BE2C (cell line): ENCODE data around the gene ABTB2.

Source experiments
- DNase-seq: peaks from one replicate; pipeline ENCODE4 v3.0.0-alpha.2; 2020
- H3K27me3 ChIP-seq: fragments of 250-450 bp; sonication (Bioruptor Pico); 2 replicates; pipeline ENCODE4 v1.5.1; 2020; ENCODE audit warnings: mild to moderate bottlenecking
- H3K36me3 ChIP-seq: fragments of 250-450 bp; sonication (Bioruptor Pico); 2 replicates; pipeline ENCODE4 v1.5.1; 2020; ENCODE audit warnings: mild to moderate bottlenecking
- H3K4me1 ChIP-seq: fragments of 250-450 bp; sonication (Bioruptor Pico); 2 replicates; pipeline ENCODE4 v1.5.1; 2020
- H3K4me3 ChIP-seq: 2 replicates; pipeline ENCODE4 v1.5.1; 2011; ENCODE audit warnings: low read depth, low read length
- H3K9me3 ChIP-seq: fragments of 250-450 bp; sonication (Bioruptor Pico); 2 replicates; pipeline ENCODE4 v1.5.1; 2020
- TF ChIP-seq, protein P1 (sequence below): IDR thresholded peaks from 2 replicates; pipeline ENCODE4 v1.5.1; 2012; ENCODE audit warnings: mild to moderate bottlenecking, low read depth, low read length

Gene ABTB2

GRCh38 chr11:34165121-34165520, 192.7 kb downstream of the ABTB2 start:
- DNase-seq, result no peak
- Histone ChIP-seq H3K4me3 (no peak overlapping the region), H3K27me3 (no peaks in the 10 kb centered on the region), H3K9me3 (no peaks in the 10 kb centered on the region), H3K36me3 (no peaks in the 10 kb centered on the region), H3K4me1 (peaks cover under 1% of the 10 kb centered on the region)
- TF ChIP-seq, protein P1, sequence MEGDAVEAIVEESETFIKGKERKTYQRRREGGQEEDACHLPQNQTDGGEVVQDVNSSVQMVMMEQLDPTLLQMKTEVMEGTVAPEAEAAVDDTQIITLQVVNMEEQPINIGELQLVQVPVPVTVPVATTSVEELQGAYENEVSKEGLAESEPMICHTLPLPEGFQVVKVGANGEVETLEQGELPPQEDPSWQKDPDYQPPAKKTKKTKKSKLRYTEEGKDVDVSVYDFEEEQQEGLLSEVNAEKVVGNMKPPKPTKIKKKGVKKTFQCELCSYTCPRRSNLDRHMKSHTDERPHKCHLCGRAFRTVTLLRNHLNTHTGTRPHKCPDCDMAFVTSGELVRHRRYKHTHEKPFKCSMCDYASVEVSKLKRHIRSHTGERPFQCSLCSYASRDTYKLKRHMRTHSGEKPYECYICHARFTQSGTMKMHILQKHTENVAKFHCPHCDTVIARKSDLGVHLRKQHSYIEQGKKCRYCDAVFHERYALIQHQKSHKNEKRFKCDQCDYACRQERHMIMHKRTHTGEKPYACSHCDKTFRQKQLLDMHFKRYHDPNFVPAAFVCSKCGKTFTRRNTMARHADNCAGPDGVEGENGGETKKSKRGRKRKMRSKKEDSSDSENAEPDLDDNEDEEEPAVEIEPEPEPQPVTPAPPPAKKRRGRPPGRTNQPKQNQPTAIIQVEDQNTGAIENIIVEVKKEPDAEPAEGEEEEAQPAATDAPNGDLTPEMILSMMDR, result no peak

DNA sequence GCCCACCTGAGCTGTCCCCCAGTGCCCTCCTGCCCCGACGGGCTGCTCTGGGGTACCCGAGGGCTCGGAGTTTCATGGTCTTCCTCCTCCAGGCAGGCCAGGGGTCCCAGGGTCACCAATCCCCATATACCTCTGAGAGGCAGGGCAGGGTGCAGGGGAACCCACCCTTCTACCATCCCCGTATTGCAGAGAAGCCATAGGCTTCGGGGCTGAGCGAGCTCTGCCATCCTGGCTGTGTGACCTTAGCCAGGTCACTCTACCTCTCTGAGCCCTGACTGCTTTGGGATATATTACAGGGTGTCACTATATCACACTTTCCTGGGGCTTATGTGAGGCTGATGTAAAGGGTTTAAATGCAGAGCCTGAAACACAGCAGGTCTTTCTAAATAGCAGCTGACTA, 195.0 kb downstream of the ABTB2 start:
- no peak overlapping the region for H3K4me3 ChIP-seq
- H3K4me1 ChIP-seq, result peaks cover 8% of the 10 kb centered on the region
- no peaks in the 10 kb centered on the region for H3K9me3 ChIP-seq
- no peak for DNase-seq
- TF ChIP-seq, protein P1, result no peak
- no peaks in the 10 kb centered on the region for H3K27me3 ChIP-seq
- H3K36me3 ChIP-seq, result no peaks in the 10 kb centered on the region

DNA sequence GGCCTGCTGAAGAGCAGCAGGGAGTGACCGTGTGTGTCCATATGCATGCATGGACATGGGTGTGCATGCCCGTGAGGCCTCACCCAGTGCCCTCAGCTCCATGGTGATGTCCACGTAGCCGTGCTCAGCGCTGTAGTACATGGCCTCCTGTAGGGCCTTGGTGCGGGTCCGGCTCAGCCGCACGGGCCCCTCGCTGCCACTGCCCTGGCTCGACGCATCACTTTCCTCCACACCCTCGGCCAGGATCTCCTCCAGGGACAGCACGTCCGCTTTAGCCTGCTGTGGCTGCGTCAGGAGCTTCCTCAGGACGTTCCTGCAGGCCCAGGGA, 195.4 kb downstream of the ABTB2 start:
- Histone ChIP-seq H3K4me1 (peaks cover 8% of the 10 kb centered on the region), H3K36me3 (no peaks in the 10 kb centered on the region), H3K27me3 (no peaks in the 10 kb centered on the region), H3K9me3 (no peaks in the 10 kb centered on the region), H3K4me3 (no peak overlapping the region)
- TF ChIP-seq, protein P1, result no peak
- DNase-seq, result no peak

DNA sequence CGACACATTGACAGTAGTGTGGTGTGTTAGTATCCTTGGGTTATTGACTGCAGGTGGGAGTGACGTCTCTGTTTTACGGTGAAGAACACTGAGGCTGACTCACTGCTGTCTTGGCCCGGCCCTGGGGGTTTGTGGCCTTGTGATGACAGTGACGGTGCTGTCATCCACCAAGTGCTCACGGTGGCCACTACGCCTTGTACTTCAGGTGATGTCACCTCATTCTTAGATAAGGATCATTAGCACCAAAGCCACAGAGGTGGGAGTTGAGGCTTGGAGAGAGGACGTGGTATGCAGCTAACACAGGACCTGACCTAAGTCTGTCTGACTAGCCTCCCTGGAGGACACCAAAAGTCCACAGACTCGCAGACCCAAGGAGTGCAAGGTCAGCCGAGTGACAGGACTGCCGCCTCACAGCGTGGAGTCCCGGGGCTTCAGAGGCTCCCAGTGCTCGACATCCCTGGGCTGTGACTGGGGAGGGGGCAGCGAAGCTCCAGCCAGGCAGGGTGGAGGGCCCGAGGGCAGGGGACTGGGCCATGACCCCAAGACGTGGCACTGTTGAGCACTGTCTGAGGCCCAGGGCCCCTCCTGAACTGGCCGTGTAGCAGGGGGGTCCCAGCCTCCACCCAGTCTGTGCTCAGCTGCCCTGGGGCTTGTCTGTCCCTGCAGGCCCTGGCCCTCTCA, 195.9 kb downstream of the ABTB2 start:
- no peak for DNase-seq
- Histone ChIP-seq H3K27me3 (no peaks in the 10 kb centered on the region), H3K4me3 (no peak overlapping the region), H3K4me1 (peaks cover 8% of the 10 kb centered on the region), H3K9me3 (no peaks in the 10 kb centered on the region), H3K36me3 (no peaks in the 10 kb centered on the region)
- TF ChIP-seq, protein P1, result no peak

DNA sequence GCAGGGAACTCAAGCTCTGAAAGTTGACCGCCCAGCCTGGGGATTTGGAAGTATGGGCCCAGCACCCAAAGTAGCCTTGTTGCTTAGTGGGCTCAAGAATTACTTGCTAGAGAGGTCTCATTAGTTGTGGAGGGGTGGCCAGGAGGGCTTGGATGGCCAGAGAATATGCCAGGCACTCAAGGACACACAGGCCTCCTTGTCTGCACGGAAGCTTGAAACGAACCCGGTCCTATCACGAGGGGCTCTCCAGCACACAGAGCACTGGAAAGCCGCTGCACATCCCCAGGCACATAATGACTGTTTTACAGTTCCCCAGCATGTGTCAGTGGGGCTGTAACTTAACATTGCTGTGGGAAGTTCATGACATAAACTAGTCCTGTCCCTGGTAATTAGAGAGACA, 196.4 kb downstream of the ABTB2 start:
- Histone ChIP-seq H3K27me3 (no peaks in the 10 kb centered on the region), H3K36me3 (no peaks in the 10 kb centered on the region), H3K9me3 (no peaks in the 10 kb centered on the region), H3K4me1 (peaks cover 8% of the 10 kb centered on the region), H3K4me3 (no peak overlapping the region)
- DNase-seq, result no peak
- TF ChIP-seq, protein P1, result no peak

DNA sequence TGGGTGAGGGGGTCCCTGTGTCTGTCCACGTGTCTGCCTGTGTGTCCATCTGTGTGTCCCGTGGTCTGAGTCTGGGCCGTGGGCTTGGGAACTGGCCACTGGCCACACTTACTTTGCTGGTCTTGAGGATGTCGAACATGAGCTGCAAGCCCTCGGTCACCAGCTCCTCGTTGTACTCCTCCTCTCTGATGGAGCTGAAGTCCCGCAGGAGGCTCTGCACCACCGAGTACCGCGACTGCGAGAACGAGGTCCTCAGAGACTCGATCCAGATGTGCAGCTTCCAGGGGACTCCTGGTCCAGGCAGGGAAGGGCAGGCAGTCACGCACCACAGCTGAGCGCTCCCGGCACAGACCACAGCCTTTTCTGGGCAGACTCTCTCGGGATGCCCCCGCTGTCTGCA, 197.0 kb downstream of the ABTB2 start:
- H3K27me3 ChIP-seq, result no peaks in the 10 kb centered on the region
- no peaks in the 10 kb centered on the region for H3K36me3 ChIP-seq
- no peak overlapping the region for H3K4me3 ChIP-seq
- no peaks in the 10 kb centered on the region for H3K9me3 ChIP-seq
- TF ChIP-seq, protein P1, result no peak
- DNase-seq, result peak; percentile 36
- H3K4me1 ChIP-seq, result peaks cover 8% of the 10 kb centered on the region
